Upper lobe of left lung (tissue), 4 donors: Measurements from ENCODE around the gene PPM1D.

Source experiments
- CTCF ChIP-seq, 6 experiments: fragments of 450-650 bp in 4 of 6; fragments of 200-600 bp in 2 of 6; sonication (generic) in 2 of 6; IDR thresholded peaks; one replicate each; pipeline ENCODE4 v1.5.1; 2016 to 2019; ENCODE audit warnings: antibody characterized with exemption in 6 of 6
- EP300 ChIP-seq, 4 donors: sonication (generic); formaldehyde crosslinking; IDR thresholded peaks; one replicate each; pipeline ENCODE4 v1.5.1; 2017; ENCODE audit warnings: antibody characterized with exemption in 4 of 4, control low read depth in 2 of 4
- POLR2A ChIP-seq, 4 donors: fragments of 450-650 bp; IDR thresholded peaks; one replicate each; pipeline ENCODE4 v1.5.1; 2016 to 2017; ENCODE audit warnings: antibody characterized with exemption in 4 of 4, mild to moderate bottlenecking in 2 of 4
- POLR2AphosphoS5 ChIP-seq, 2 donors: sonication (generic); formaldehyde crosslinking; IDR thresholded peaks; one replicate each; pipeline ENCODE4 v1.5.1; 2017; ENCODE audit warnings: antibody characterized with exemption in 2 of 2

GRCh38 chr17:60641126-60641525 lies 41.1 kb downstream of the PPM1D start:
- no peak for TF ChIP-seq EP300 (IDR thresholded peaks at IDR 0.05)
- no peak for TF ChIP-seq CTCF (IDR thresholded peaks at IDR 0.05)
- TF ChIP-seq POLR2AphosphoS5 (IDR thresholded peaks at IDR 0.05): no peak
- no peak for TF ChIP-seq POLR2A (IDR thresholded peaks at IDR 0.05)
